Medulla oblongata (tissue), 1 donor: ENCODE data around the gene CCNQ.

Source experiments
- DNase-seq: peaks from one replicate; pipeline ENCODE4 v3.0.0-alpha.2; 2015; ENCODE audit errors: extremely low spot score

Gene CCNQ

DNA sequence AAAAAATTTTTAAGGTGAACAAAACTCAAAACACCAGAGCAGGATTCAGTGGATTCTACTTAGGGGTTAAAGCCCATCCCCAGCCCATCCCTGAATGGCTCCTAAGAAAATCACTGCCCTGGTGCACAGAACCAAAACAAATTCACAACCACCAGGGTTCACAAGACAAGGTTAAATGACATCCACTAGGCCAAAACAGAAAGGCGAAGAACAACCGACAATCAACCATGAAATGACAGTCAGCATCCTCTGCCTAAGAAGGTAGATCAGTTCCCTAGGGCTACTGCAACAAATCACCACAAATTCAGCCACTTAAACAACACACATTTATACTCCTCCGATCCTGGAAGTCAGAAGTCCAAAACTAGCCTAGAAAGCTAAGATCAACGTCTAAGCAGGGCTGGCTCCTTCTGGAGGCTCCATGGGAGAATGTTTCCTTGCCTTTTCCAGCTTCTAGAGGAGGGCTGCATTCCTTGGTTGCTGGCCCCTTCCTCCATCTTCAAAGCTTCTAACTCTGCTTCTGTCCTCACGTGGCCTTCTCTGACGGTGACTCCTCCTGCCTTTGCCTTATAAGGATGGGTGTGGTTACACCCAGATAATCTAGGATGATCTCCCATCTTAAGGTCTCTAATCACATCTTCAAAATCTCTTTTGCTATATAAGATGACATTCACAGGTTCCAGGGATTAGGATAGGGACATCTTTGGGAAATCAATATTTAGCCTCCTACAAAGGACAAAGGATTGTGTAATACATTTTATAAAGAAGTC lies 1.8 kb downstream of the CCNQ start:
- DNase-seq, result no peak

DNA sequence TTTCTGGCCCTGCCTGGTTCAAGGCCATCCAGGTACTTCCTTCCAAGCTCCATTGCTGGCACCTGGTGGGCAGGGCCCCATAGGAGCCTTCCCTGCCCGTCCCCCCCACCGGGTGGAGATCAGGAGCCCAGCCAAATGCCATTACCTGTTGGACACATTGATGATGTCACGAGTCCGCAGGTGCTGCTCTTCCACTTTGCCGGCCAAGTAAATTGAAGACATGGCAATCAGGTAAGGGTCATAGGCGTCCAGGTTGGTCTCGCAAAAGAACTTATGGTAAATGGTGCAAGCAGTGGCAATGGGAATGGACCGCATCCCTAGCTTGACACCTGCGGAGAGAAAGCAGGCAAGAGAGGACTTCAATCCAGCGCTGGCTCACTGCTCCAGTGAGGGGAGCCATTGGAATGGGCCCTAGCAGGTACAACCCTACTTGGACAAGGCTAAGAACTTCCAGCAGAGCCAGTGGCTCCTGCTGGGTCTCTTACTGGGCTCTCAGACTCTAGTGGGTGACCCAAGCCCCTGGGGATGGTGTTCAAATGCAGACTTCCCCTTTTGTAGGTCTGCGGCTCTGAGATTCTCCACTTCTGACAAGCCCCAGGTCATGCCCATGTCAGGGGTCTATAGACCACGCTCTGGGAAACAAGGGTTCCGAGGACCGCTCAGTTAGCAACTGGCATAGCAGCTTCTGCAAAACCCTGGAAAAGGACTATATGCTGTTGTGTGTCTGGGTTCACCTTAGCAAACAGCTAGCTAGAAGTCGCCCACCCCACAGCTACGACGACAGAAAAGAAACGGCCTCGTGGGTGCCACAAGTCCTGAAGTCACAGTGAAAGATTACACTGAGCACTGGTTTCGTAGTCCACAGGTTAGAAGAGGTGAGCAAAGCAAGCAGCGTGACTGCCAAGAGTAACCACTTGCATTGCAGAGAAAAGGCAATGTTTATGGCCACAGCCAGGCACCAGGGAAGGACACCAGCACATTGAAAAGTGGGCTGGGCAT lies 2.8 kb downstream of the CCNQ start:
- no peak for DNase-seq

DNA sequence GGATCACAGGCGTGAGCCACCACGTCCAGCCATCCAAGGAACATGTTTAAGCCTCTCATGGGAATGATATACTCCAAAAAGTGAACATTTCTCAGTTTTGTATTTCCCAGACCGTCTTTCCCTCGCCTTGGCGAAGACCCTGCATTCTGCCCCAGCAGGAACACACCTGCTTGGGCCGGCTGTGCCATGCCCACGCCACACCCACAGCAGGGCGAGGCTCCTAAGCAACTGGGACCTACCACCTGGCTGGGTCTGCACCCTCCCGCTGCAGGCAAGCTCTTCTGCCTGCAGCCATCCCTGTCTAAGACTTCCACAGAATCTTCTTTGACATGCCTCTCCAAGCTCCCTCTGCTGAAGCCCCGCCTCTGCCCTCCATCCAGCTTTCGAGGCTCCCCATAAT lies 3.6 kb downstream of the CCNQ start:
- no peak for DNase-seq

DNA sequence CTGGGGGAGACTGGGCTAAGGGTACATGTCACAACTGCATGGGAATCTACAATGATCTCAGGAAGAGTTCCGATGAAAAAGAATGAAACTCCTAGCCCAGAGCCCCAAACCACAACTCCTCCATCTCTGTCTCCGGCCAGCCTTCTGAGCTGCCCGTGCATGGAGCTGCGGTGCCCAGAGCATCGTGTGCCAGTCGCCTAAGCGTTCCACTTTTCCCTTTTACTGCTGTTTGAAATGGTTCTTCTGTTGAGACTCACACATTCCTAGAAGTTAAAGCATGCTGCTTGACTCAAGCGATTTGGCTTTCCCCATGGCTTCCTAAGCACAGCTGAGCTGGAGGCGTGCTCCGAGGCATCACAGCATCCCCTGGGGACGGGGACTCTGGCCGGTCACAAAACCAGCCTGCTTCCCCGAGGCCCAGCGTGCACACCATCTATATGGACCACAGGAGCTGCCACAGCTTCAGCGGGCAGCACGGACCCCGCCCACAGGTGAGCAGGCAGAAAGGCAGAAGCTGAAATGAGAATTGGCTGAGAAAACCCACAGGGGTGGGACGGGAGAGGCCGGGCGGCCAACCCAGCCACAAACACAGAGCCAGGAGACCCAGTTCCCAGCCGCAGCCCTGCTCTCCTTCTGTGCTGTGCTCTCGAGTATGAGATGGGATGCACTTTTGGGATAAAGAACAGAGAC lies 5.0 kb downstream of the CCNQ start:
- no peak for DNase-seq

DNA sequence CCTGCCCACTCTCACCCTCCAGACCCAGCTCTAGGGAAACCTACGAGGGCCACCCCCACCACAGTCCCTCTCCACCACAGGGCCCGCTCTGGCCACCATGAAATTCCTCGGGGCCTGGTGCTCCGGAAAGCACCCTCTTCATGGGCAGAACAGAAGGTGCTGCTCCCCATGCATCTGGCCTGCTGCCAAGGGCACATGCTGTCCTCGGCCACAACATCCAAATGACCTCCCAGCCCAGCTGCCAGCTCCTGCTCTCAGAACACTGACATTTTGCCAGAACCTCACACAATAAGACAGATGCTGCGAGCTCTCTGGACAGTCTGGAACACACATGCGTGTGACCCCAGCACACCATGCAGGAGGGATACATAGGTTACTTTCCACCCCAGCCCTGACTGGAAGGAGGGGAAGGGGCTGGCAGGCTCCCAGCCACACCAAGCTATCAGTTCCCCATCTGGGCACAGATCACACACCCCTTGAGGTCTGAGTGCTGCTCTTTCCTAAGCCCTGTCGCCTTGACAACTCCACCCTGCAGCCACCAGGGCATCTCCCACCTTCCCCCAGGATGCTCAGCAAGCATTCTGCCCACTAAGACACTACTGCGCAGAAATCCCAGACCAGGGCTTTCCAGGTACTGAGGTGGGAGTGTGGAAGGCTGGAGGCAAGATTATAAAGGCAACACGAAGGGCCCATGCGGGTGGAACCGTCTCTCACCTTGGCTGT lies 5.8 kb downstream of the CCNQ start:
- DNase-seq, result peak; percentile 45

DNA sequence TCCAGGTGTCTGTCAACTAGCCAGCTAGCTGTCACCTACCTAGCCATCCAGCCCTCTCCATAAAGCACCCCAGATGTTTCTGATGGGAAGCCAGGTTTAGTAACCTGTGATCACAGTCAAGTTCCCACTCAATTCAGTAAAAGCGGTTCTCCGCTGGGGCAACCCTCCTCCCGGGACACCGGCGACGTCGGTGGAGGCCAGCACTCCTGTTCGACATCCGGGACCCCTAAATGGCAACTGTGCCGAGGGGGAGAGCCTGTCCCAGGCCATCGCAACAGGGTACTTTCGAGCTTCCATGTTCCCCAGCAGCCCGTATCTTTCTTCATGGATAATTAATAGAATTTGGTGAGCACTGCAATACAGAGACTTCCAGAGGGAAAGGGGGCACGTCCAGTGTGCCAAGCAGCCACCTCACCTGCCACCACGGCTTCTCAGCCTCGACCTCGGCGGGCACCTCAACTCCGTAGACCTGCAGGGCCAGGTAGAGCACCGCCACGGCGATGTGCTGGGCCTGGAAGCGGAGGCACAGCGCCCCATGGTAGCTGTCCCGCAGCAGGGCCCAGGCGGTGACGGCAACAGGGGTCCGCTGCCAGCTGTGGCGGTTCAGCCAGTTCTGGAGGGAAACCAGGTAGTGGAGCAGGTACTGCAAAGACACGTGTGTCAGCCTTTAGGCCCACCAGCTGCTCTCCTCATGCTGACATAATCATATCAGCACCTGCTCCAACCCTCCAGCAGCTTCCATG lies 6.7 kb downstream of the CCNQ start:
- no peak for DNase-seq

DNA sequence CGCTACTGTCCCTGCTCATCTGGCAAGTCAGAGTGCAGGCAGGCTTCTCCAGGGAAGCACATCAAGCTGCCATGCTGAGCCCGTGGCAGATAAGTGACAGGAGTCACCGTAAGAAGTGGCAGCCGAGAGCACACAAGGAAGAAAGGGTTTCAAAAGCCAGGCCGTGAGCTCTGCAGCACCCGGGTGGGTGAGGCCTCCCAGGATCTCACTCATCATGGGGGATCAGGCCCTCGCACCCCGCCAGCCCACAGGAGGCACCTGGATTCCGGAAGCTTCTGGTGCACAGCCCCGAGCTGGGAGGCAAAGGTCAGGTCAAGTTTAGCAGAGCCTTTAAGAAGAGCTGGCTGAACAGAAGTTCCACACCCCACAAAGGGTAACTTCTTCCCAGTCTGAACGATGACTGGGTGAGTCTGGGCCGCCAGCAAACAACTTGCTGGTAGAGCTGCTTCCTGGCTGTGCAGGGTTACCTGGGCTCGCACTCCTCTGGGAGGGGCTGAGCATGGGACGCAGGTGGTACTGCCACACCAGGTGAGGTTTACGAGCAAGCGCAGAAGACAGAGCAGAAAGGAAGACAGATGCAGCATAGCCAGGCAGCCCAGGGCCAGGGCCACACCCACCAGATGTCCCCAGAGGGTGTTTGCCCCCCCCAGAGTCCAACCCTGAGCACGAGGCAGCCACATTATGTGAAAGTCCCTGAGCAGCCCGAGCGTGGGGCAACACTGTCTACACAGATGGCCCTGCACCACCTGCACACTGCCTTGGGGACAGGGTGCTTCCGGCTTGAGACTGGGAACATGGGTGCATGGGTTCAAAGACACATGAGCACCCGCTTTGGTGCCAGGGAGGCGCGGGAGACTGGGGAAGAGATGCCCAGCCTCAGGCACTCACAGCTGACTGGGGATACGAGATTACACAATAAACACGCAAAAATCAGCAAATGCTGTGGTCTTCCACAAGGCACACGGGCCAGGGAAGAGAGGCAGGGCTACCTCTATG lies 7.7 kb downstream of the CCNQ start:
- no peak for DNase-seq

DNA sequence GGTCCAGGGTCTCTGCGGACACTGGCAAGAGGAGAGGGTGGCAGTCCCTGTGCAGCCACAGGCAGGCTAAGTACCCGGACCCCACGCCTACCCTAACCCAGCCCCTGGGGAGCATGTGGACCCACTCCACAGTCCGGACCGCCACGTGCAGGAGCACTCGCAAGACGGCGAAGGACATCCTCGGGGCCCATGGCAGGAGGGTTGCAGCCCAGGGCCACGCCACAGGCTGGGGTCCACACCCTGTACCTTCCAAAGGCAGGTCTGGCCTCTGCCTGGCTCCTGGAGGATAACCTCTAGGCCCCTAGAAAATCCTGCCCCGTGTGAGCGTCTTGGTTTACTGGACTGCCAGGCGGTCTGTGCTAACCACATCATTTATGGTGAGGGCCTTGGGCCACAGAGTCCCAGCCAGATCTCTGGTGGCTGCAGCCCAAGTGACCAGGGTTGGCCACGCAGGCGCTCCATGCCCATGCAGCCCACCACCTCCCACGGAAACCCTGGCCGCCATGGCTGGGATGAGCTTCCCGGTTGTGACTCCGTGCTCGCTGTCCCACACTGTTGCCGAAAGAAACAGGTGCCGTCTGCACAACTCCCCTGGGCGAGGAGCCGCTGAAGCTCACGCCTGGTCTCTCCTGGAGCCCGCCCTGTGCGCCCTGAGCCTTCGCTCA lies 10.0 kb downstream of the CCNQ start:
- no peak for DNase-seq

DNA sequence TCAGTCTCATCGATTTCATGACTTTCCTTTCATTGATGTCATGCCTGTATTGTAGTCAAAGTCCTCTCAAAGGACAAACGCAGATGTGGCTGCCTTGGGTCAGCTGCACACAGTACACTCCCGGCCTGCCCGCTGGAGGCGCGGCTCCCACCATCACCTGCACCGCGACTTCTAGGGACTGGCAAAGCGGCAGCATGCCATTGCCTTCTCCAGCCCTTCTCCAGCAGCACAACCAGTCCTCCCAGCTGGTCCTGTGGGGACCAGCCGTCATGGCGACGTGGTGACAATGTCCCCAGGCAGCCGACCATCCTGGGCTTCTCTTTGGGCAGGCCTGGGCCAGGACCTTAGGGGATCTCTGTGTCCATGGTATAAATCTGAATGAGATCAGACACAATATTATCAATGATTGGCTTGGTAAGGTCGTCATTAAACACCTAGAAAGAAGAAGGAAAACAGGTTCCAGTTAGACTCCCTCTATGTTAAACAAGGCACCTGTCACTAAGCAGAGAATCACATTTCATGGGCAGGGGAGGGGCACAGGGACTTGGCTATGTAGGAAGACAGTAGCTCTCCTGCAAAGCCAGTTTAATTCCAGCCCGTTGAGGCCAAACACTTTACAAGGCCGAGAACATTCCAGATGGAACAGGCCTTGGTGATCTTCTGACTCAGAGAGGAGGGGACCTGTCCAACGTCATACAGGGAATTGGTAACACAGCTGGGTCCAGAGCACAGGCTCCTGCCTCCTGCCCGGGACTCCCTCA lies 10.7 kb downstream of the CCNQ start:
- no peak for DNase-seq

DNA sequence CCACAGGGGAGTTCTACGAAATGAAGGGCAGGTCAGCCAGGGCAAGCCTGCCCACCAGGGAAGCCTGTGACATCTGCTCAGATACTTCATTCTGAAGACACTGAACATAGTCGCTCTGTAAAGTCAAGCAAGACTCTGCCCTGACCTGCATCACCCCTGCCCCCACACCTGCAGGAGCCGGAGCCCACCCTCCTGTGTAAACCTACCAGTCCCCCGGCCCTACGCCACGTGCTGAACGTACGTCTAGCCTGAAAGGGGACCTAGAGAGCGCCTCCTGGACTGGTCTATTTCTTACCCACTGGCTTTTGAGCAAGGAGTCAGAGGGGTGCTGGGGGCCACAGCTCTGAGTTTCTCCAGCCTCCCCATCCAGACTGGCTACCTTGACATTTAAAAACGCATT lies 11.6 kb downstream of the CCNQ start:
- no peak for DNase-seq

DNA sequence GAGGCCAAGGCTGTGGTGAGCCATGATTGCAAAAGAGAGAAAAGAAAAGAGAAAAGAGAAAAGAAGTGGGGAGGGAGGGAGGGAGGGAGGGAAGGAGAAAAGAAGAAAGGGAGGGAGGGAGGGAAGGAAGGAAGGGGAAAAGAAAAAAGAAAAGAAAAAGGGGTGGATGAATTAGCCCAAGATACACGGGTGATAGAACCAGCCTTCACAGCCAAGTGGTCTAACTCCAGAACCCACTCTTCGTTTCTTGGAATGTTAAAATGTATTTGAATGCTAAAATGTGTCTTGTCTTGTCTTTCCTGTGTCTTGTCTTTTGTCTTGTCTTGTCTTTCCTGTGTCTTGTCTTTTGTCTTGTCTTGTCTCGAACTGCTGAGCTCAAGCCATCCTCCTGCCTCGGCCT lies 13.1 kb downstream of the CCNQ start:
- DNase-seq, result no peak

DNA sequence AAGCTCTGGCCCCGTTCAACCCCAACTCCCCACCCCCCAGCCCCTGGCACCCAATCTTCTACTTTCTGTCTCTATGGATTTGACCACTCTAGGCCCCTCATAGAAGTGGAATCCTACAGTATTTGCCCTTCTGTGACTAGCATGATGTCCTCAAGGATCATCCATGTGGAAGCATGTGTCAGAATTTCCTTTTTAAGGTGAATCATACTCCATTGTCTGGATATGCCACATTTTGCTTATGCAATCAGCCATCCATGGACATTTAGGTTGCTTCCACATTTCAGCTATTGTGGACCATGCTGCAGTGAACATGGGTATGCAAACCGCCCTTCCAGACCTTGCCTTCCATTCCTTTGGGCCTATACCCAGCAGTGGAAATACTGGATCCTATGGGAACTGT lies 15.5 kb downstream of the CCNQ start:
- DNase-seq, result no peak

DNA sequence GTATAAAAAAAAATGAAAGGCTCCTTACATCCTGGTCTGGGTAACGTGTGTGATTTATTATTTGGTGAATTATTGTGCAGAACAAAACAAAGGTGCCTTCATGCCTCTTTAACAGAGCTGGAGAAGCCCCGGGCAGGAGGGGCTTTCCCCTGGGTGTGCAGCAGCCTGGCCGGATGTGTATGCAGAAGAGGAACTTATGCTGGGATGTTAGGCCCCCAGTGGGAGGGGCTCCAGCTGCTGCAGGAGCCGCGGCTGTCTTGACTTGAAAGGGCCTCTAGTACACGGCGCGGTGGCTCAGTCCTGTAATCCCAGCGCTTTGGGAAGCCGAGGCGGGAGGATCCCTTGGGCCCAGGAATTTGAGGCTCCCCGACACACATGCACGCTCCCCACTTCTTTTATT lies 16.0 kb downstream of the CCNQ start:
- DNase-seq, result peak; percentile 11

DNA sequence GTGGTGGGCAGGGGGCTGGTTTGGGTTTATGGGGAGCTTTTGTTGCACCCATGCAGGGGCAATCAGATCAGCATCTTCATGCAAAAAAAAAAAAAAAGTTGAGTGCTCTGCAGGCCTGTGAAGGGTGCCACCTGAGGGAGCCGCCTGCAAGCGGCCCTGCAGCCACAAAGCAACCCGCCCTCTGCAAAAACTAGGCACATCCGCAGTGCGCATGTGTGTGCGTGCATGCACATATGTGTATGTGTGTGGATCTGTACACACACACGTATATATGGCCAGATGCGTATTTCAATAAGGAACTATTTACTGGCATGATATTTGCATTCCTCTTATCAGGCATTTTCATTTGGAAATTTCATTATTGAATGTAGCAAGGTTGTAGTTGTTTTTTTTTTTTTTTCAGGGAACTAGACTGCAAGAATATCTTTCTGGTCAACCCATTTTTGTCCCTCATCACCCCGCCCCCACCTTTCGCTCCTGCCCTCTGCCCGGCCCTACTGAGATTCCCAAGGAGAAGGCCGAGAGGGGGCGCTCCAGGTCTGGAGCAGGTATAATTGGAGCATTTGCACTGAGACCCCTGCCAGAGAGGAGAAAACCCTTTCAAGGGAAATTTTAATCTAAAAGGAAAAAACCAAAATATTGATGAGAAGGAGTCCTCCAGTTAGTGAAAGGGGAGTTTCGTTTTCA lies 18.1 kb downstream of the CCNQ start:
- no peak for DNase-seq

DNA sequence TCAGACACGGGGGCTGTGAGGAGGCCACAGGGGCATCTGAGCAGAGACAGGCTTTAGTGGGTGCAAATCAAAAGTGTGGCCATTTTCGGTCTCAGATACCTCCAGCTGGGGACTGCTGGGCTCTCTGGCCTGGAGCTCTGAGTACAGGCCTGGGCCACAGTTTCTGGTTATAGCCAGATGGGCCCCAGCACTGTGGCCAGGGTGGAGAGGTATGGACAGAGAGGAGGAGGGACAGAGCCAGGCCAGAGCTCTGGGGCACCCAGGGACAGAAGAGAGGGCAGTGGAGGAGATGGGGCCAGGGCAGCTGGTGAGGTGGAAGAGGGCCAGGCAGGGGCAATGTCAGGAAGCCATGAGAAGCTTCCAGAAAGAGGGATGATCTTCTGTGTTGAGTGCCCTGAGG lies 20.1 kb downstream of the CCNQ start:
- DNase-seq, result no peak

DNA sequence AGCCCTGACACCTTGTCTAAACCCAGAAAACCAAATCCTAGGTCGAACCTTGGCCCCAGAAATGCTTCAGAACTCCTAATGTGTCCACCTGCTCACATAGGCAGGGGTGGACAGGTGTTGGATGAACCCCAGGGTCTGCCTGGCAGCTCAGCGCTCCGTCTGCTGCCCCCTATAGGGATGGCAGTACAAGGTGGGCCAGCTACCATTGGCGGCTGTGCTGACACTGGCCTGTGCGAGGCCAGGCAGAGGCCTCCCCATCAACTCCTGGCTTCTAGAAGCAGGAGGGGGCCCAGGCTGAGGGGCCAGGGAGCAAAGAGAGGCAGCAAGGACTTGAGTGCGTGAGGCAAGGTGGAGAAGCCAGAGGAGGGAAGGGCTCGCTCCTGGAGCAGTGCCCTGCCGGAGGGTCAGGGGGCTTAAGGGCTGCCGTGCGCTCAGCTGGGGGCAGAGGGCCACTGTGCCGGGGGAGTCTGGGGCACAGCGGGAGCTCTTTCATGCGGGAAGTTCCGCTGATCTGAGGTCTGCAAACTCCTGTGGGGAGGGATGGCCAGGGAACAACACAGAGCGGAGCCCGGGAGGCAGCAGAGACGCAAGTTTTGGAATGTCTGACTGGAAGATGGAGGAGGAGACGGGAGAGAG lies 20.6 kb downstream of the CCNQ start:
- no peak for DNase-seq

DNA sequence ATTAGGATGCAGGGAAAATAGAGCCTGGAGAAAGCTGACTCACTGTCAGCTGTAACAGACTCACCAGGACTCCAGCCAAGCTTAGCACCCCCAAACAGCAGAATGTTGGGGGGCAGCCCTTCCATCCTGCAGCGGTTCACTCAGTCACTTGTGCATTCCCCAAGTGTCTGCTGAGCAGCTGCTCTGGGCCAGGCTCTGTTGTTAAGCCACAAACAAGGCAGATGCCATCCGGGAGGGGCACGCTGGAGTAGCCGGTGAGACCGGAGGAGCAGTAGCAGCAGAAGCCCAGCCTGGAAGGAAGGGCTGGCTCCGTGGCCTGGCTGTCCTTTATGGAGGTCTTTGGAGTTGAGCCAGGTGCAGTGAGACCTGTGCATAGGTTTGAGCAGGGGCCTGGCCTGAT lies 22.0 kb downstream of the CCNQ start:
- no peak for DNase-seq
